BJ (cell line): ENCODE measurements around the gene DCN. TPM values are rescaled to one million over a fixed set of nuclear protein-coding genes. Genes with fewer than 3 reads are reported as not detected.

Experiments used
- CTCF ChIA-PET: fragments of 350-600 bp; formaldehyde crosslinking; extraction: SDS; loops from one replicate; lab custom pipeline; 2021; ENCODE audit warnings: antibody characterized with exemption, inconsistent platforms; lab: Yijun Ruan, JAX
- POLR2A ChIA-PET: fragments of 300-600 bp; sonication (Branson Sonifier 250); formaldehyde crosslinking; extraction: SDS; loops from one replicate; lab custom pipeline; 2021; ENCODE audit warnings: antibody characterized with exemption; lab: Charles Lee
- DNase-seq: peaks from one replicate; pipeline ENCODE4 v3.0.0-alpha.2; 2011; ENCODE audit warnings: low read depth
- H3K27me3 ChIP-seq: 2 replicates; pipeline ENCODE4 v1.6.0; 2011; ENCODE audit warnings: low read length; ENCODE audit not compliant: control insufficient read depth, insufficient read depth
- H3K36me3 ChIP-seq: 2 replicates; pipeline ENCODE4 v1.5.1; 2011; ENCODE audit warnings: low read length; ENCODE audit not compliant: control insufficient read depth, insufficient read depth
- H3K4me3 ChIP-seq: 2 replicates; pipeline ENCODE4 v1.5.1; 2011; ENCODE audit warnings: low read depth, mild to moderate bottlenecking, control low read depth, low read length
- polyA plus RNA-seq: library from polyadenylated mRNA; depleted of rRNA; stranded (reverse); fragments of >200 nt; gene quantifications from 2 replicates; pipeline ENCODE4 v1.2.3, GENCODE V29; 2011
- TF ChIP-seq, protein P1 (sequence below): IDR thresholded peaks from 2 replicates; pipeline ENCODE4 v1.5.1; 2011; ENCODE audit warnings: low read depth, mild to moderate bottlenecking, control low read depth, inconsistent platforms, low read length, moderate library complexity; ENCODE audit not compliant: insufficient read depth

Gene DCN
- polyA plus RNA-seq, 1 experiment, result 823 TPM

DNA sequence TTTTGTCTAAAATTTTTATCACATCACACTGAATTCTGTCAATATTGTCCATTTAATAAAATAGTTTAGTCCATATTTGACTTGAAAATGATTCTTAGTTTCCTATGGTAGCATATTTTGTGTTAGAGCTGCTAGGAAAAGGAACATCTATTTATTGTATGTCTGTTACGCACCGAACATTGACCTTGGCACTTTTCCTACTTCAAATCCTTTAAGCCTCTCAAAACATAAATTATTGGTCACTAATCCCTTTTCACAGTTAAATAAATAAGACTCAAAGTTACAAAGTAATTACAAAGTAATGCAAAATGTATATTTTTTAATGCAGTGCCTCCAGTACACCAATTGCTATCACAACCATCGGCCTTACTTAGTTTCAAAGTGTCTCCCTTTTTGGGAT is 28.5 kb downstream of the DCN start:
- ChIA-PET CTCF (interaction anchor here (1.4 kb wide), 1 partner anchor 177 kb away, joined by 4 read pairs; no protein-coding TSS in a partner anchor), POLR2A (no interaction called here)
- TF ChIP-seq, protein P1, sequence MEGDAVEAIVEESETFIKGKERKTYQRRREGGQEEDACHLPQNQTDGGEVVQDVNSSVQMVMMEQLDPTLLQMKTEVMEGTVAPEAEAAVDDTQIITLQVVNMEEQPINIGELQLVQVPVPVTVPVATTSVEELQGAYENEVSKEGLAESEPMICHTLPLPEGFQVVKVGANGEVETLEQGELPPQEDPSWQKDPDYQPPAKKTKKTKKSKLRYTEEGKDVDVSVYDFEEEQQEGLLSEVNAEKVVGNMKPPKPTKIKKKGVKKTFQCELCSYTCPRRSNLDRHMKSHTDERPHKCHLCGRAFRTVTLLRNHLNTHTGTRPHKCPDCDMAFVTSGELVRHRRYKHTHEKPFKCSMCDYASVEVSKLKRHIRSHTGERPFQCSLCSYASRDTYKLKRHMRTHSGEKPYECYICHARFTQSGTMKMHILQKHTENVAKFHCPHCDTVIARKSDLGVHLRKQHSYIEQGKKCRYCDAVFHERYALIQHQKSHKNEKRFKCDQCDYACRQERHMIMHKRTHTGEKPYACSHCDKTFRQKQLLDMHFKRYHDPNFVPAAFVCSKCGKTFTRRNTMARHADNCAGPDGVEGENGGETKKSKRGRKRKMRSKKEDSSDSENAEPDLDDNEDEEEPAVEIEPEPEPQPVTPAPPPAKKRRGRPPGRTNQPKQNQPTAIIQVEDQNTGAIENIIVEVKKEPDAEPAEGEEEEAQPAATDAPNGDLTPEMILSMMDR, result no peak
- H3K27me3 ChIP-seq, result no peaks in the 10 kb centered on the region
- DNase-seq, result no peak
- H3K4me3 ChIP-seq, result no peak overlapping the region
- peaks cover 9% of the 10 kb centered on the region for H3K36me3 ChIP-seq

DNA sequence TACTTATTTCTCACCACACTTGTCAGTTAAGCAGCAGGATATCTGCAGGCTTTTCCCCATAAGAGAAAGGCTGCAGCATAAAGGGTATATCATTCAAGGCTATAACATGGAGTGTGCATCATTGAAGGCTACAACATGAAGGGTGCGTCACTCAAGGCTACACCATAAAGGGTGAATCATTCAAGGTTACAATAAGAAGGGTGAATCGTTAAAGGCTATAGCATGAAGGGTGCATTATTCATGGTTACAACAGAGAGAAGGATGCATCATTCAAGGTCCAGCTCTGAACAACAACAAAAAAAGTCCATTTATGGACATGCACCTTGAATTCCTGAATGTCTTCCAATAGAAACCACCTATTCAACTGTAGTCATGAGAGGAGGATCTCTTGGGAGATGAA is 38.6 kb downstream of the DCN start:
- H3K27me3 ChIP-seq, result no peaks in the 10 kb centered on the region
- CTCF ChIA-PET, result interaction anchor here (0.7 to 1.1 kb wide), 2 partner anchors 32 to 35 kb away, joined by 3 read pairs; no protein-coding TSS in a partner anchor
- POLR2A ChIA-PET, result no interaction called here

DNA sequence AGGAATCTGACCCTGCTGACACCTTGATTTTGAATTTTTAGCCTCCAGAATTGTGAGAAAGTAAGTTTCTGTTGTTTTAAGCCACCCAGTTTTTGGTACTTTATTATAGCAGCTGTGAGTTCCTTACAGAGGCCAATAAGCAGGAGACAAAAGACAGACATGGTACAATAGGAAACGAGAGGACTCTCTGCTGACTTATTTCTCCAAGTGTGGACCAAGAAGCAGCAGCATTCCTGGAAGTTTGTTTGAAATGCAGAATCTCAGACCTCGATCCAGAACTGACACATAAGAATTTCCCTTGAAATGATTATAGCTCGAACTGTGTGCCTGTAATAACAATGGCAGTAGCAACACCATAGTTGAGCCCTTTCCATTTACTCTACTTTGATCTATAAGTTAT is 39.4 kb downstream of the DCN start:
- TF ChIP-seq, protein P1, result no peak
- no peak for DNase-seq
- no peaks in the 10 kb centered on the region for H3K27me3 ChIP-seq
- ChIA-PET CTCF (interaction anchor here (0.7 to 1.3 kb wide), 5 partner anchors 33 to 184 kb away, joined by 3 to 4 read pairs (median 3); no protein-coding TSS in a partner anchor), POLR2A (no interaction called here)
- H3K36me3 ChIP-seq, result peaks cover 5% of the 10 kb centered on the region; the same call in 1 of the 2 replicates
- H3K4me3 ChIP-seq, result no peak overlapping the region

More for the DNA sequence above, 38.6 kb downstream of the DCN start:
- H3K36me3 ChIP-seq, result peaks cover 5% of the 10 kb centered on the region; the same call in 1 of the 2 replicates
- TF ChIP-seq, protein P1, result no peak
- no peak for DNase-seq
- no peak overlapping the region for H3K4me3 ChIP-seq

DNA sequence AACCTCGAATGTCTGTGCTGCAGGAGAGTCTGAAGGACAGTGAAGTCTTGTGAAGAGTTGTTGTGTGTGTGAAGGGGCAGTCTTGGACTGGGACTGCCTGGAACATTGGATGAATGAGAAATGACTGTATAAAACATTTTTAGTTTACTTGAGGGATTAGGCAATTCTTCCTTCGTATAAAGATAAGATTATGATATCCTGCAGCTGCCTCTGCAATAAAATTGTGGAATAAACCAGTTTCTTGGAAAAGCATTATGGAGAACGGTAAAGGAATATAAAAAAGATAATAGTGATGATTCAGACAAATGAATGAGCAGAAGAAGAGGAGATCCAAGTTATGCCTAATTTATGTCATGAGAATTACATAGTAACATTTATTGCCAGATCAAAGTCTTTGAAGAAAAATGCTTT is 40.4 kb downstream of the DCN start:
- DNase-seq, result no peak
- Histone ChIP-seq H3K36me3 (peaks cover 5% of the 10 kb centered on the region; the same call in 1 of the 2 replicates), H3K27me3 (no peaks in the 10 kb centered on the region), H3K4me3 (no peak overlapping the region)
- TF ChIP-seq, protein P1, result no peak
- POLR2A ChIA-PET, result no interaction called here
- CTCF ChIA-PET, result interaction anchor here (1.3 kb wide), 1 partner anchor 34 kb away, joined by 3 read pairs; no protein-coding TSS in a partner anchor

DNA sequence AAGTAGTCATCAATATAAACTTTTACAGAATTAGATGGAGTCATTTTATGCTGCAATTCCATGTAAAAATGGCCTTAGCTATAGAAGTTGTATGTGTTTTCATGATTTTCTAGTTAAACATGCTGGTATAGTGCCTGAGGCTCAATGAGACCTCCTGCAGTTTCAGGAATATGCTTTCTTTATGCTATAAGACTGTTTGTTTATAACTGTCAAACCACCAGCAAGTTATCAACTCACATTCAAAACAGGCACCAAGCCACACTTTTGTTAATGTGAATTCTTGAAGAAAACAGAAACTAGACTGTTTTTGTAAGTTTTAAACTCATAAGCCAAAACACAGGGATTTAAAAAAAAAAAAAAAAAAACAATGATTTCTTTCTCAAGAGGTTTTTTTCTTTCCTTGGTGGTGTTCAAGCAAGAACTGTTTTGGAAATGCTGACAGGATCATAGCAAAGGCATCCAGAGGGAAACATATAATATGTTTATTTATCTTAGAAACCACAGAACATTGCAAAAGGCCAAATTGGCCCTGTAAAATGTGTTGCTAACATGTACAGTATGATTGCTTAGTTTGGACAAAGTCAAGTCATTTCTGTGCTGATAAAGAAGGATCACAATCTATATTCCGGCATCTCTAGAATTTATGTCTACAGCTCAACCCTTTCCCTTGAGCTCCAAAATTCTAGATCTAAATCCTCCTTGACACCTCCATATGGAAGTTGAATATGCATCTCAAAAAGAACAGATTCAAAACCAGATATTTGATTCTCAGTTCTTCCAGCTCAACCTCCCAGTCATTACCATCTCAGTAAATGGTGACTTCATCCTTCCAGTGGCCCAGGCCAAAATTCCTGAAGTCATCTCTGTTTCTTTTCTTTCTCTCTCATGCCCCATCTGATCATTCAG is 42.3 kb downstream of the DCN start:
- Histone ChIP-seq H3K36me3 (0 out of 2 replicates have a peak, but pooled peaks cover 1% of the 10 kb centered on the region), H3K27me3 (no peaks in the 10 kb centered on the region), H3K4me3 (no peak overlapping the region)
- POLR2A ChIA-PET, result interaction anchor here (0.5 to 1.3 kb wide), 5 partner anchors 29 to 131 kb away, joined by 3 to 5 read pairs (median 3); partner anchors contain the start of gene LUM
- TF ChIP-seq, protein P1, result no peak
- CTCF ChIA-PET, result interaction anchor here (0.6 to 4.1 kb wide), 5 partner anchors 29 to 903 kb away, joined by 3 to 21 read pairs (median 3); partner anchors contain the start of gene LUM
- peak; percentile 97 for DNase-seq
